Central memory CD4-positive, alpha-beta T cell (primary cell): Measurements from ENCODE around the gene ZNF385B.
"Not testable (repeated sequence)": the region's sequence is repeated elsewhere in the genome, so short reads cannot be mapped to it uniquely, and the experiment has no call there.

ENCODE experiments used
- DNase-seq: peaks from one replicate; pipeline ENCODE4 v3.0.0; 2022

Gene ZNF385B

DNA sequence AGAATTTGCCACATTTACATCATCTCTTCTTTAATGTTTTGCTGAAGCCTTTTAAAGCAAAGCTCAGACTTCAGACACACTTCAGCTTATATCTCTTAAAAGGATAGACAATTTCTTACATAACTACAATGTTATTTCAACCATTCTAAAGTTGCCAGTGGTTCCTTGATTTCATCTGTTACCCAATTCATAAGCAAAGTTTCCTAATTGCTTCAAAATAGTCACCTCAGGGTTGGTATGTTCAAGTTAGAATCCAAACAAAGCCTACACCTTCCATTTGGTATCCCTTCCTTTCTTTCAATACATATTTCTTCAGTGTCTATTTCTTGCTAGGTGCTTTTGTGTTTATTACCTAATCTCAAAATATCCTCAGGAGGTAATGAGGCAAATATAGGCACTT lies 60.6 kb downstream of the ZNF385B start:
- DNase-seq: no peak

DNA sequence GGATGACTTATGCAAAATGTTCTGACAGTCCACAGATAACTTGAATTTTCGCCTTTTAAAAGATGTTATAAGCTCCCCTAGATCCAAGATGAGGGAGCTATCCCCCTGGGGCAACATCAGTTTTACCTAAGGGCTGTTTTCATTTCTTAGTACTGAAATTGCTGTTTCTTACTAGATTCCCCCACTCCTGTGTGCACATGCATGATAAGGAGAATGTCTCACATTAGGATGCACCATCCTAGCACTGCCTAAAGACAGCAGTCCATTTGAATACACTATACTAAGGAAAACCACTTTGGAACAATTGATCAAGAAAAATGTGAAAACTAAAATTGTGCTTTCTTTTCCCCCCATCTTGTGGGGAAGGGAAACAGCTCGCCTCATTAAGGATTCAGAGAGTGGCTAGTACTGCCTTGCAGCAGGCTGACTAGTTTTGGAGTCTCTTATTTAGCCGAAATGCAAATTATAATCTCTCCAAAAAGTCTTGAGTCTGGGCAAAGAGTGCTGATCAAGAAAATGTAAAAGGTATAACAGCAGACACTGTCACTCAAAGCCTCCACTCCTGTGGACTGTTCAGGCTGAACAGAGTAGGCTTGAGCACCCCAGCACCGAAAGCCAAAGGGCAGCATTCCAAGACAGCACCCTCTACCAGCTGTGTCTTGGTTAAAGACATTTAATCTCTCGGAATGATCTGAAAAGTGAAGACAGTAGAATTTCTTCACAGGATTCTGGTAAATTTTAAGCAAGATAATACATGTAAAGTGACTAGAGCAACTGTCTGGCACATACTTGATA lies 65.0 kb downstream of the ZNF385B start:
- no peak for DNase-seq

DNA sequence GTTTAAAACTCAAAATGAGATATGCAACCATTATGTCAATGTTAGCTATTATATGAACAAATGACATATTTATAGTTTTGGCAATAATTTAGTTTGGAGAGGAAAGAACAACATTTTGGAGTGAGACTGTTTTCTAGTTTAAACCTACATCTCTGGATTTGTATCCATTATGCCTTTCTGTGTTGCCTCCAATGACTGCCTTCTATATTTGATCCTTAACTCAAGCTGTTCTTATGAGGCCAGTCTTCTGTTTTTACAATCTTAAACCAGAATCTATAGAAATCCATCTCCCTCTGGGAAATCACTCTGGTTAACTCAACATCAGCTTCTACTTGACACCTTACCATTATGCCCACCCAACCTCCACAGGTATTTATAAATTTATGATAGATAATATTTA lies 67.5 kb downstream of the ZNF385B start:
- DNase-seq: no peak

DNA sequence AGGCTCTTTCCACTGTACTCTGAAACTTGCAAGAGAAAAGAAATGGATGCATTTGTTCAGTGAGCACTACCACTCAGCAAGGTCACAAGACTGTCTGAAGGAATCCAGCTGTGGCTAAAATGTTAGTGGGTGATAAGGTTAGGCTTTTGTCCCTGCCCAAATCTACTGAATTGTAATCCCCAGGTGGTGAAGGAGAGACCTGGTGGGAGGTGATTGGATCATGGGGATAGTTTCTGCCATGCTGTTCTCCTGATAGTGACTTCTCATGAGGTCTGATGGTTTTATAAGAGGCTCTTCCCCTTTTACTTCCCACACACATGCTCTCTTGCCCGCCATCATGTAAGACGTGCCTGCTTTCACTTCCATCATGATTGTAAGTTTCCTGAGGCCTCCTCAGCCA lies 68.2 kb downstream of the ZNF385B start:
- no peak for DNase-seq

DNA sequence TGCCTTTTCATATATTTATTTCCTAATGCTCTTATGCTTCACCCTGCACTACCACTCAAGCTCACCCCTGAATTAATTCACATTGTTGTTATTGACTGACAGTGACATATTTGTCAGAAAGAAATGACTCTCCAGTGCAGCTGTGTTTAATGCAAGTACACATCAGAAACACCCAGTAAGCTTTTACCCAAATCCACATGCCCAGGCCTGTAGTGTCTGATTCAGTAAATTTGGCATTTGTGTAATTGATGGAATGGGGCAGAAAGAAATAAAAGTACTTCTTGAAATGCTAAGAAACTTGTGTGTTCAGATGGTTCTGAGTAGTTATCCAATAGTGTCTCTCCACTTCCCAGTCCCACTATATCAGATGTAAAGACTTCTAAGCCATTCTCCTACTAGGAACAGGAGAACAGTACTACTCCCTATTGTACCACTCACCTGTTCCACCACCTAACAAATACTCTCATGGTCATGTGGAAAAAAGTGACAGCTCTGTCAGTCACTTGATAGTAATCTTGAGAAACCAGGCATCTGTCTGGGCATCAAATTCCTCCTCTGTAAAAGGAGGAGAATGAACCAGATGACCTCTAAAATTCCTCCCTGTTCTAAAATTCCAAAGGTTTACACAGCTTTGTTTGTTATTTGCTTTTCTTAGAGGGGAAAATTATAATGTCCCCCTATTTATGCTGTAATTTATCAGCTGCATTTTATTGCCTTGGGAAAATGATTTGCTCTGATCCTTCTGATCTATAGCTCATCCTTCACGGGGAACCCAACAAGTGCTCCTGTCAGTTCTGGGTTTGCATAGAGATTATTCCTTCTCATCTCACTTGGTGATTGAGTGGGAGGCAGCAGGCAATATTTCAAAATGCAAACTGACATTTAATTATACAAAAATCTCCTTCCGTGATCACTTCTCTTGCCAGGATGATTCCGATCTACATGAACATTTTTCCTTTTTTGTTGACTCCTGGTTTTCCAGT lies 70.9 kb downstream of the ZNF385B start:
- no peak for DNase-seq

DNA sequence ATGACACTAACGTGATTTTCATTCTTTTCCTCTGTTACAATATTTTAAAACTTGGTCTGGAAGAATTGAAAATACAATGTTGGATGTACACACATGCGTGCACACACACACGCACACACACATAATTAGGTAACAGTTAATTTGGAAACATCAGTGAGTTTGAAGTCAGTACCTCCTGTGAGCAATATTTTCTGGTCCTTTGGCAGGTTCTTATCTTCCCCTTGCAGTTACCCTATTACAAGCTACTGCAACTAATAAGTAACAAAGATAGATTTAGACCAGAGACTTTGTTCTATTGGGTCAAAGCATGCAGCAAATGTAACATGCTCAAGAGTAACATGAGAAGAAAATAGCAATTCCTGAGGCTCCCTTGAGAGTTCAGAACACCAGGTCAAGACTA lies 73.3 kb downstream of the ZNF385B start:
- DNase-seq: no peak

DNA sequence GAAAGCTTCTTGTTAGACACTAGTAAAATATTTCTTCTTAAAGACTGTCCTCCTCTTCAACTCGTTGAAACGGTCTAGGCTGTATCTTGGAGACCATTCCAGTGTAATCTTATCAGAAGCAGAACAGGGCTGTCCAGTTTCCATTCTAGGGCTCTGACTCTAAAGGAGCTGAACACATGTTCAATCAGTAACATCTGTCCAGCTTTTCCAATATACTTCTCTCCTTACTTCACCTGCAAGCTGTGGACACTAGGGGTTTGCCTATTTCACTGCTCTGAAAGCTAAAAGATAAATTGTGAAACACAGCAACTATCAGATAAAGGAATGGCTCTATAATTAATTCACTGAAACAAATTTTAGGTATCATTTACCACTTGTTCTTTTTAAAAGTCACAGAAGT lies 73.8 kb downstream of the ZNF385B start:
- no peak for DNase-seq

DNA sequence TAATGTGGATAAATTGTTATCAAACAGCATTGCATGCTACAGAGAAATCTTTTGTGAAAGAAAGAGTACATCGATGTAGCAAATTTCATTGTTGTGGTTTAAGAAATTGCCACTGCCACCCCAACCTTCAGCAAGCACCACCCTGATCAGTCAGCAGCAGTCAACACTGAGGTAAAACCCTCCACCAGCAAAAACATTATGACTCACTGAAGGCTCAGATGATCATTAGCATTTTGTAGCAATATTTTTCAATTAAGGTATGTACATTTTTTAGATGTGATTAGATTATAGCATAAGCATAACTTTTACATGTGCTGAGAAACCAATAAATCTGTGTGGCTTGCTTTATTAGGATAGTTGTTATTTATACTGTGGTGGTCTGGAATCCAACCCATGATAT lies 75.5 kb downstream of the ZNF385B start:
- DNase-seq: no peak

DNA sequence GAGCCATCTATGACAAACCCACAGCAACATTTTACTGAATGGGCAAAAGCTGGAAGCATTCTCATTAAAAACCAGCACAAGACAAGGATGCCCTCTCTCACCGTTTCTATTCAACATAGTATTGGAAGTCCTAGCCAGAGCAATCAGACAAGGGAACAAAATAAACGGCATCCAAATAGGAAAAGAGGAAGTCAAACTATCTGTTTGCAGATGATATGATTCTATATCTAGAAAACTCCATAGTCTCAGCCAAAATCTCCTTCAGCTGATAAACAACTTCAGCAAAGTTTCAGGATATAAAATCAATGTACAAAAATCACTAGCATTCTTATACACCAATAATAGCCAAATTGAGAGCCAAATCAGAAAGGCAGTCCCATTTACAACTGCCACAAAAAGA lies 79.1 kb downstream of the ZNF385B start:
- DNase-seq: not testable (repeated sequence)

DNA sequence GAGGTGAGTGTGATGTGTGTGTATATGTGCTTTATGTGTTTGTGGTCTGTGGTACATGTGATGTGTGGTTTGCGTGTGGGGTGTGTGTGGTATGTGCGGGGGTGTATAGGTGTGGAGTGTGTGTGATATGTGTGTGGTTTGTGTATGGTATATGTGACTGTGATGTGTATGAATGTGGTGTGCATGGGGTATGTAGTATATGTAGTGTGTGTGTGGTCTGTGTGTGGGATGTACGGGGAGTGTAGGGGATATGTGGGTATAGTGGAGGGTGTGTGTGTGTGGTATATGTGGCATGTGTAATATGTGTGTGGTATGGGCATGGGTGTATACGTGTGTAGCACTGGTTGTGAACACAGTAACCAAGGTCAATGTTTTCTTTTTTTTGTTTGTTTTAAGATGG lies 87.4 kb downstream of the ZNF385B start:
- DNase-seq: no peak

DNA sequence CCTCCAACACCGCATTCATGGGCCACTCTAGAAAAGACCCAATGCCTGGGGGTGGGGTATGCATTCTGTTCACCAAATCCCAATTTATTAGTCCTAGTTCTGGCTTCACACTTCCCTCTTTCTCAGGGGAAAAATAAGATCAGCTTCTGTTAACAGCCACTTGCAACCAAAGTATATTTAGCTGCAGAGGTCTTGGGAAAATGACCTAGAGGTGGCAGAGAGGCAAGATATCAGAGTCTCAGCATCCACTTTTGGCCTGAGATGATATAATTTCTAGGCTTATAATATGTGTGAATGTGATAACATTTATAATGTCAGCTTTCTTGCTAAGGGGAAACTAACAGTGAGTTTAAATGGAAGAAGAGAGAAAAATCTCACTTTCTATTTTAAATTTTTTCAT lies 89.1 kb downstream of the ZNF385B start:
- DNase-seq: no peak

DNA sequence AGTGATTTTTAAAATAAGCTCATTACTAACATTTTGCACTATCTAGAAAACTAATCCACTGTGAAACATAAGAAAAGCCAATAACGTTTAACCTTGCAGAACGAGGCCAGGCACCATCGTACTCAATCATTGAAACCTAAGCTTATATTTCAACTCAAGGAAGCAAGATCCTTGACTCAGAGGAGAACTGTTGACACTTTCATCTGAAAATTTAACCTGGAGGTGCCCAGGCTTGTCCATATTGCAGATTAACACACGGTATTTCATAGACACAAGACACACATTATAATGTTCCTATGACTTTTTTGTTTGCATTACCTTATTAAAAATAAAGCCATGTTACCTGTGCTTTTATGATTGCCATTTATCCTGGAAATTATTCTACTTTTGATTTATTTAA lies 89.6 kb downstream of the ZNF385B start:
- DNase-seq: no peak

DNA sequence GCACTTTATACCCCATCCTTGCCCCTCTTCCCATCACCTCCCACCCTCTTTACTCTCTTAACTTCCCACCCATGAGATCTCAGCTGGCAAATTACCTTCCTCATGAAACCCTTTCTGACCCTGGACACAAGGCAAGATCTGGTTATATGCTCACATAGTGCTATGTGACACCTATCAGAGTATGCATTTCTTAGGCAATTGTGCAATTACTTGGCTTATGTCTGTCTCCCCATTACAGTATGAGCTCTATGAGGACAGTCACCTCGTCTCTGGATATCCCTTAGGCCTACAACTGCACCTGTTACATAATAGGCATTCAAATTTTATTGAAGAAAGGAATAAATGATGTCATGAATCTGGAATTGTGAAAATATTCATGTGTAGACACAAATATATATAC lies 91.4 kb downstream of the ZNF385B start:
- no peak for DNase-seq

DNA sequence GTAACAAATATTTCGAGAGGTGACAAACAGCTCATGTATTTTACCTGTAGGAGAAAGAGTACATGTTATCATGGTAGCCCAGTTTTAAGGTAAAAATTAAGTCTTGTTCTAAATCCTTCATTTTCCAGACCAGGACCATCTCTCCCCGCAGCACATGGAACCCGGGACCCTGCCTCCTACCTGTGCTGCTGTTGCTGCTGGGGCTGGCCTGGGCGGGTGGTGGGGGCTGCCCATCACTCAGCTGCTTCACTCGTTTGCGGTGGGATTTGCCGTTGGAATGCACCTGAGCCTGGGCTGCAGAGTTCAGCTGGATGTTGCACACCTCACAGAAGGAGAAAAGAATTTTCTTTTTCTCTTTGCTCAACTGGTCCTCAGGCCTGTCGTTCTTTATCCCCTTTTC lies 92.1 kb downstream of the ZNF385B start:
- no peak for DNase-seq

DNA sequence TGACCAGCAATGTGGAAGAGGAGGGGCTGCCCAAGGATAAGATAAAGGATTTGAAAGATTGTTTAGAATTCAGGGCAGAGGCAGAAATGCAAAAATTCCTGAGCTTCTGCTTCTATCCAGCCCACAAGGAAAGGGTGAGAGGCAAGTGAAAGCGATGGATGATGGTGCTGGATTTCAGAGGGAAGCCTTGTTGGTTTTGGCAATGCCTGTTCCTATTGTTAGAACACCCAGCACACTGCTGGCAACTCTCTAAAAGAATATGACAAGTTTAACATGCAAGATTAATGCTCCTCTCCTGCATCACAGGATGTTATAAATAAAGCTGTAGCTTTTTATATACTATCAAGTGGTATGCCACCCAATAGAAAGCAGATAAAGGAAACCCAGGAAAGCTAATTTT lies 92.6 kb downstream of the ZNF385B start:
- DNase-seq: no peak

DNA sequence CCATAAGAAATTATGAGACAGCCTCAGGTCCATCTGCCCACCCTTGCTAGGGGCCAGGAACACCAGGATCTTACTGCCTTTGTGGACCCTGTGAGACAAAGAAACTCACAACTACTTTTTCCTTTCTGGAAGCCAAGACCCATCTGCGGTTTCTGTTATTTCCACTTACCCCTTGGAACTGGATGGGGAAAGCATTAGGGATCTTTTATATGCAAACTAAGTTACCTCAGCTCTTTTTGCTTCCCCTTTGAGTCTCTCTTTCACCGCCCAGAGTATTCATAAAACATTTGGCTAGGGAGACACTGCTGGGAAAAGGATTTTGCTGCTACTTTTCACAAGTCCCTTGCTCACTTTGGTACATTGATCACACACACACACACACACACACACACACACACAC lies 95.7 kb downstream of the ZNF385B start:
- no peak for DNase-seq

DNA sequence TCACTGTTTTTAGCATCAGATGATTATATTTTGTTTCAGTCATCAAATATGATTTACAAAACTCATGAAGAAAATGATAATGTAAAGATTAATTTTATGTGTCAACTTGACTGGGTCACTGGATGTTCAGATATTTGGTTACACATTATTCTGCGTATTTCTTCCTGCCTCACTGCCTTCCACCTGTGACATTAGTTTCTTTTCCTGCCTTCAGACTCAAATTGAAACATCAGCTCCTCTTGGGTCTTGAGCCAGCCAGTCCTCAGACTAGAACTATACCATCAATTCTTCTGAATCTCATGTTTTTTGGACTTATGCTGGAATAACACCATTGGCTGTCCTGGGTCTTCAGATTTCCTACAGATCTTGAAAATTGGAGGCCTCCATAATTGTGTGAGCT lies 96.7 kb downstream of the ZNF385B start:
- no peak for DNase-seq

DNA sequence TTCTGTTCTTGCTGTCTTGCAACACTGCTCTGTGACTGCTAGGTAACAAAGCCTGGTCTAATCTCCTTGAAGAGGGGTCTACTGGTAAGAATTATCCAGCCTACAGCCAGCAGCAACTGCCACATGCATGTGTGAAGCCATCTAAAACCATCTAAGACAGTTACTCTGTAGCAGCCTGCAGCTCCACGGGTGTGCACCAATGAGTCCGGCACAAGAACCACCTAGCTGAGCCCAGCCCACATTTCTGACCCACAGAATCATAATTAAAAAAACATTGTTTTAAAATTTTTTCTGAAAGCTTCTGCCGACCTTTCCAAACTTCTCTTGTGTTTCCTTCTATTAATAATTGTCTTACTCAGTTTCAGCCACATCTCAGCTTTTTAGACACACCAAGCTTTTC lies 102.8 kb downstream of the ZNF385B start:
- DNase-seq: no peak

DNA sequence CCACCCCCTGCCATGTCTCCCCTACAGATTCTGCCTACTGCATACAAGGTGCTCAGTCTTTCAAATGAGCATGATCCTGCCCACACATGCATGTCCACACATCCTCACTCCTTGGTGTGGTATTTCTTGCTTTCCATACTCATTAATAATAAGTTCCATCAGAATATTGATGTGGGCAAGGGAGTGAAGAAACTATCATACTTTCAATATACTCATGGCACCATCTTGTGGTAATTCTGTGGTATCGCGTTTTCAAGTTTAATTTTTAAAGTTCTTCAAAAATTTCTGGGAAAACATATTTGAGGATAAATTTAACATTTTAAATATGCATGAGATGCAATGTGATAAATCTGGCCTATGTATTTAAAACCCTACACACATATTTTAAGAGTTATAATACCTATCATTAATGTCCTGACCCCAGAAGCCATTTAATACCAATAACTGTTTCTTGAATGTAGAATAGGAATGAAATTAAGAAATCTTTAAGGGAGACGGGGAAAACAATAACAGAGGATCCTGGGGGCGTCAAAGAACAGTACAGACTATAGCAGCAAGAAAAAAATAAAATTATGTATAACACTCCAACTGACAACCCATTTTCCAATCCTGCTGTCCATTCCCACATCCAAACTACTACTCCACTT lies 110.1 kb downstream of the ZNF385B start:
- DNase-seq: no peak

DNA sequence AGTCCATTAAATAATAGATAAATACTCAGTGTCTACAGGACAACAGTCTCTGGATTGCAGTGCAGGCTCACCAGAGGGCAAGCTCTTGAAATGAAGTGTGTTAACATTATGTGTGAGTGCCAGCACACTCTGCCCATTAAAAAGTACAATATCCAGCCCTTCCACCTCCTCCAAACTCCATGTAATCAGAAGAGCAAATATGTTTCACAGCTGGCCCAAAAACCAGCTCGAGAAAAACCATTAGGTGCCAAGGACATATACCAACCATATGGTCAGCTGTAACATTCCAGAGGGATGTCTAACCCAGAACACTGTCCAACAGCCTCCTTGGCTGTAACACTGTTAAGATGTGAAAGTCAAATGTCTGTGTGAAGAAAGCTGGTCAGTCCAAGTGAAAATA lies 112.2 kb downstream of the ZNF385B start:
- DNase-seq: no peak

DNA sequence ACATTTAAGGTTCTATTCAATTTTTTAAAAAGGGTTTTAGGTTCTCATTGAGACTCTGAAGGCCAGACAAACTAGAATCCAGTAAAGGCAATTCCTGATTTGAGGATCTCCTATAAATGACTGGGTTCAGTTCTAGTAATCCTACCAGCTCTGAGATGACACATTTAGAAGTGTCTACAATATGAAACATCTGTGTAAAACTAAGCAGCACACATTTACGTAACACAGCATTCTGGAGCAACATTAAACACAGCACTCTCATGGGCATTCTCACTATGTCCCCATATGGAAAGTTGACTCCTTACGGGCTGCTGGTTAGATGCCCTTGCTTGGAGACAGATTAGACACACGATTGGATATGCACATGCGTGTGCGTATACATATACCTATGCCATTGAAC lies 114.4 kb downstream of the ZNF385B start:
- no peak for DNase-seq

DNA sequence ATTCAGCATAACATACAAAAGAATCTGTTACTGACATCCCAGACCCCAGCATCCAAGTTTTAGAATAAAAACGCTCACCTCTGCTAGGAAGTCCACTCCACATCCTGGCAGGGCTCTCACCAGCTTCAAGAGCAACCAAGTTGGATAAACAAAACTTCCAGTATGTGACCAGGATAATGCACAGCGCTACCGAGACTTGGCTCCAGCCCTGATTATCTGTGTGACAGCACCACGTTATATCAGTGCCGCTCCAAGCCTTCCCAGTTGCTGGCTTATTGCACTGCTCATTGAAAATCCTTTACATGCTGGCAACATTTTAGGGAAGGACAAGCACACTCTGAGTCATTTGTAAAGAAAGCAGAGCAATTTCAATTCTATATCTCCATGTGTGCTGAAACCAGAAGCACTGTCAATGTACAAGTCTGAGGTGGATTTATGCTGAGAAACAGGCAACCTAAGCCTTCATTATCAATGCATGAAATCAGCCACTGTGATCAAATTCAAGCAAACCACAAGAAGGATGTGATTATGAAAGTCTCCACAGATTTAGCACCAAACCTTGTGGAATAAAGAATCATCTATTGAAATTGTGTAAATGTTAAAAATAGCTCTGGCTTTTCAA lies 115.7 kb downstream of the ZNF385B start:
- DNase-seq: no peak

DNA sequence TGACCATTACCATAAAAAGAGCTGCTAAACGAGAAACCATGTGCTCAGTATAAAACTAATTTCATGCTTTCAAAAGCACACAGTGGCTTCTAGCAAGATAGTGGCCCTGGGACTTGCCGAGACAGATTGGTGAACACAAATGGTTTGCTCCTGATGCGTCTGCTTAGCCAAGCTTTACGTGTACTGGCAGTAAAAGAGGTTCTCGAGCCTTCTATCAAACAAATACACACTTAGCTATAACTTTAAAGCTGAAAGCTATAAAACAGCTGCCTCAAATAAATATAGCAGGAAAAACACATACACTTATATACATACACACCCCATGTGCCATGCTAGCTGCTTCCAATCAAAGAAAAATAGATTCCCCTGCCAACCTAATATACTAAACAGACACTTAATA lies 117.0 kb downstream of the ZNF385B start:
- no peak for DNase-seq
